Measurements from ENCODE around the gene POMT1. TPM values are rescaled to one million over a fixed set of nuclear protein-coding genes. Genes with fewer than 3 reads are reported as not detected.
"Not testable (repeated sequence)": the region's sequence is repeated elsewhere in the genome, so short reads cannot be mapped to it uniquely, and the experiment has no call there.

Gene POMT1
- total RNA-seq, 2 donors from 2014 or later: 13.7 to 16.4 TPM

DNA sequence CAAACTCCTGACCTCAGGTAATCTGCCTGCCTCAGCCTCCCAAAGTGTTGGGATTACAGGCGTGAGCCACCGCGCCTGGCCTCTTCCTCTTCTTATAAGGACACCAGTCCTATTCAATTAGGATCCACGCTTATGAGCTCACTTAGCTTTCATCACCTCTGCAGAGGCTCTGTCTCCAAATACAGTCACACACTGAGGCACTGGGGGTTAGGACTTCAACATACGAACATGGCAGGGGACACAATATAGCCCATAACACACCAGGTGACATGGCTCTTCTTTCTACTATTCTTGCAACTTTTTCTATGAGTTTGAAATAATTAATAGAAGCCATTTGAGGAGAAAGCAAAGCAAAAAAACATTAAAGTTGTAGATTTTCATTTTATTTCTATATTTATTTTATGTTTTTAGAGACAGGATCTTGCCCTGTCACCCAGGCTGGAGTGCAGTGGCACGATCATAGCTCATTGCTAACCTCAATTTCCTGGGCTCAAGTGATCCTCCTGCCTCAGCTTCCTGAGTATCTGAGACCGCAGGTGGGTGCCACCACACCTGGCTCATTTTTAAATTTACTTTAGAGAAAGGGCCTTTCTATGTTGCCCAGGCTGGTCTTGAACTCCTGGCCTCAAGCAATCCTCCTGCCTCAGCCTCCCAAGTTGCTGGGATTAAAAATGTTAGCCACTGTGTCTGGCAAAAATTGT, 36.7 kb downstream of the POMT1 start:
- no peak overlapping the region for H3K4me3 ChIP-seq
- TF ChIP-seq, protein P1, sequence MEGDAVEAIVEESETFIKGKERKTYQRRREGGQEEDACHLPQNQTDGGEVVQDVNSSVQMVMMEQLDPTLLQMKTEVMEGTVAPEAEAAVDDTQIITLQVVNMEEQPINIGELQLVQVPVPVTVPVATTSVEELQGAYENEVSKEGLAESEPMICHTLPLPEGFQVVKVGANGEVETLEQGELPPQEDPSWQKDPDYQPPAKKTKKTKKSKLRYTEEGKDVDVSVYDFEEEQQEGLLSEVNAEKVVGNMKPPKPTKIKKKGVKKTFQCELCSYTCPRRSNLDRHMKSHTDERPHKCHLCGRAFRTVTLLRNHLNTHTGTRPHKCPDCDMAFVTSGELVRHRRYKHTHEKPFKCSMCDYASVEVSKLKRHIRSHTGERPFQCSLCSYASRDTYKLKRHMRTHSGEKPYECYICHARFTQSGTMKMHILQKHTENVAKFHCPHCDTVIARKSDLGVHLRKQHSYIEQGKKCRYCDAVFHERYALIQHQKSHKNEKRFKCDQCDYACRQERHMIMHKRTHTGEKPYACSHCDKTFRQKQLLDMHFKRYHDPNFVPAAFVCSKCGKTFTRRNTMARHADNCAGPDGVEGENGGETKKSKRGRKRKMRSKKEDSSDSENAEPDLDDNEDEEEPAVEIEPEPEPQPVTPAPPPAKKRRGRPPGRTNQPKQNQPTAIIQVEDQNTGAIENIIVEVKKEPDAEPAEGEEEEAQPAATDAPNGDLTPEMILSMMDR (IDR thresholded peaks at IDR 0.05): no peak
- DNase-seq (ENCODE audit: low spot score): no peak
- H3K4me1 ChIP-seq: no peaks in the 10 kb centered on the region
- H3K27ac ChIP-seq: no peak overlapping the region
- peaks cover 4 to 24% of the 10 kb centered on the region in 2 donors for H3K9me3 ChIP-seq
- H3K36me3 ChIP-seq: no peaks in the 10 kb centered on the region
- no peaks in the 10 kb centered on the region for H3K27me3 ChIP-seq

DNA sequence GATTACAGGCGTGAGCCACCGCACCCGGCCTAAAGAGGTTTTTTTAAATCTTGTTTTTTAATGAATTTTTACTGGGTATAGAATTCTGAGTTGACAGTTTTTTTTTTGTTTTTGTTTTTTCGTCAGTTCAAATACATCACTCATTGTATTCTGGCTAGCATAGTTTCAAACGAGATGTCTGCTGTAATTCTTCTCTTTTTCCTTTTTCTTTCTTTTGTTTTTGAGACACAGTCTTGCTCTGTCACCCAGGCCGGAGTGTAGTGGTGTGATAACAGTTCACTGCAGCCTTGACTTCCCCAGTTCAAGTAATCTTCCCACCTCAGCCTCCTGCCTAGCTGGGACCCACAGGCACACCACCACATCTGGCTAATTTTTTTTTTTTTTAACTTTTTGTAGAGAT, 40.4 kb downstream of the POMT1 start:
- Histone ChIP-seq H3K4me3 (no peak overlapping the region), H3K9me3 (peaks cover 4 to 26% of the 10 kb centered on the region in 2 donors), H3K36me3 (no peaks in the 10 kb centered on the region), H3K4me1 (peaks cover 0 to 22% of the 10 kb centered on the region in 2 donors), H3K27ac (no peak overlapping the region), H3K27me3 (peaks cover 6 to 20% of the 10 kb centered on the region in 2 donors)
- DNase-seq (ENCODE audit: low spot score): no peak
- TF ChIP-seq, protein P1 (IDR thresholded peaks at IDR 0.05): no peak

DNA sequence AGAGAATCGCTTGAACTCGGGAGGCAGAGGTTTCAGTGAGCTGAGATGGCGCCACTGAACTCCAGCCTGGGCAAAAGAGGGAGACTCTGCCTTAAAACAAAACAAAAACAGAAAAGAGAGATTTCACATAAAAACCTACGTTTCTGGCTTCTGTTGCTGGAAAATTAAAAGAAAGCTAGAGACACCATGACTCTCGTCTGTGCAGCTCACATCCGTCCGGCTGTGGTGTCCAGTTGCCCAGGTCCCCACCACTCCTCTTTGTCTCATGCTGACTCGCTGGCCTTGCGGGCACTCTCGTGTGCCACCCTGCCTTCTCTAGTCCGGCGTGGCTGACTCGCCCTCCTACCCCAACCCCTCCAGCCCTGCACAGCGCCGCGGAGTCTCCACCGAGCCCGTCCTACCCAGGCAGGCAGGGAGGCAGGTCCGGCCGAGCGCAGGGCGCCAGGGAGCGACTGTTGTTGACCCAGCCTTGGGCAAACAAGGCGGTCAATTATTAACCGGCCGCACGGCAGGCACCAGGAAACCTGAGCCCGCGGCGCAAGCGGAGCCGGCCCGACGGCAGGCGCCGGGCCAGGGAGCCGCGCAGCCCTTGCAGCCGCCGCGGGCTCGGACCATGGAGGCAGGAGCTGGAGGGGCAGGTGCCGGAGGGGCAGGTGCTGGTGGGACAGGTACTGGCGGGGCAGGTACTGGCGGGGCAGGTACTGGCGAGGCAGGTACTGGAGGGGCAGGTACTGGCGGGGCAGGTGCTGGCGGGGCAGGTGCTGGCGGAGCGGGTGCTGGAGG, 42.5 kb downstream of the POMT1 start, which contains the start of gene PRRT1B:
Gene PRRT1B, plus strand, starts transcription at position 521 of the 783 bp plus-strand sequence. Its CDS starts 93 bp downstream, at position 614.
- TF ChIP-seq, protein P1 (IDR thresholded peaks at IDR 0.05): no peak
- no peak for DNase-seq (ENCODE audit: low spot score)
- Histone ChIP-seq H3K4me3 (peak within 1 kb of the TSS in 1 of 2 donors; percentile 21), H3K36me3 (no peaks in the 10 kb centered on the region), H3K27ac (no peak within 1 kb of the TSS), H3K4me1 (peaks cover 0 to 22% of the 10 kb centered on the region in 2 donors), H3K27me3 (peaks cover 6 to 20% of the 10 kb centered on the region in 2 donors), H3K9me3 (peaks cover 4 to 26% of the 10 kb centered on the region in 2 donors)

DNA sequence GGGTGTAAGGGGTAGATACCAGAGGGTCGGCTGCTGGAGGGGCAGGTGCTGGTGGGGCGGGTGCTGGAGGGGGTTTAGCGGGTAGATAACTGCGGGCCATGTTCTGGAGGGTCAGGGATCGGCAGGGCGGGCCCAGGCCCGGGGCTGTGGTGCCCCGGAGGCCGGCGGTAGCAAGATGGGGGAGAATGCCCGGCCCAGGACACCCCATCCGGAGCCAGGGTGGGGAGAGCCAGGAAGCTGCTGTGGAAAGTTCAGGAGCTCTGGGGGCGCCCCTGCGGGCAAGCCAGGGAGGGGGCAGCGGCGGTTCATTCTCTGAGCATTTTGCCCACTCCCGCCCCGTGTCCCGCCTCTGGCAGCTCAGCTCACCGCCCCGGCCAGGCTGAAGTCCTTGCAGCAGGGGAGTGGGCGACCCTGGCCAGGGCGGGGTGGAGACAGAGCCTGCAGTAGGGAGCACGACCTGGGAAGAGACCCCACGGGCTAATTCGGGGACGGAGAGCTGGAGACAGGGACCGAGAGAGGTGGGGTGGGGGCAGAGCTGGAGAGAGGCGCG, 43.1 kb downstream of the POMT1 start:
- no peak for DNase-seq (ENCODE audit: low spot score)
- no peak overlapping the region for H3K27ac ChIP-seq
- H3K9me3 ChIP-seq: peaks cover 4 to 26% of the 10 kb centered on the region in 2 donors
- TF ChIP-seq, protein P1 (IDR thresholded peaks at IDR 0.05): no peak
- H3K36me3 ChIP-seq: no peaks in the 10 kb centered on the region
- H3K4me3 ChIP-seq: peak overlapping the region in 1 of 2 donors; percentile 21
- peaks cover 0 to 22% of the 10 kb centered on the region in 2 donors for H3K4me1 ChIP-seq
- peaks cover 6 to 20% of the 10 kb centered on the region in 2 donors for H3K27me3 ChIP-seq

DNA sequence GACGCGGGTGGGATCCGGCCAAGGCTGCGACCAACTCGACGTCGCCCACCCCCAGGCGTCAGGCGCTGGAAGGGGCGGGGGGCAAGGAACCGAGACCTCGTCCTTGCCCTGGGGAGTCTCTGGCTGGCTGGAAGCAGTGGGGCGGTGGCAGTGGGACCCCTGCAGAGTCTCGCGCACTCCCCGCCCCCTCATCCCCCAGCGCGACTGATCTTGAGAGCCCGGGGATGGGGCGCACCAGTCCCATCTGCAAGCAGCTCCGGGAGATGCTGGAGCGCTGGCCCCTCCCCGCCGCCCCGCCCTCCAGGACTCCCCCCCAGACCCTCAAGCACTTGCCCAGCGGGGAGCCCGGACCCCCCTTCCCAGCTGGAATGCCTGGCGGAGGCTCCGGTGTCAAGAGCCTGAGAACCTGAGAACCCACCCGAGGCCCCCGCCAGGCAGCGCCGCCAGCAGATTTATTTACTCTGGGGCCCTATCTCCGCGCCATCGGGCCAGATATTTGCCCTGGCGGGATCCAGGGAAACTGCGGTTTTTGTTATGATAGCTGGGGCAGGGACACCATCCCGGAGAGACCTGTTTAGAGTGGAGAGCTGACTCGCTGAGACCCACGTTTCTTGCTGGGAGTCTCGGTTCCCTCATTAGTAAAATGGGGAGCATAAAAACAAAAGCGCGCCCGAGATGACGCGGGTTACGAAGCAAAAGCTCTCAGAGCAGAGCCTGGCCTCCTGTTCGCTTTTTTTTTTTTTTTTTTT, 43.8 kb downstream of the POMT1 start:
- Histone ChIP-seq H3K4me3 (peak overlapping the region in 1 of 2 donors; percentile 21), H3K36me3 (no peaks in the 10 kb centered on the region), H3K27ac (no peak overlapping the region), H3K9me3 (peaks cover 4 to 26% of the 10 kb centered on the region in 2 donors), H3K27me3 (peaks cover 6 to 20% of the 10 kb centered on the region in 2 donors), H3K4me1 (peaks cover 0 to 22% of the 10 kb centered on the region in 2 donors)
- no peak for DNase-seq (ENCODE audit: low spot score)
- TF ChIP-seq, protein P1 (IDR thresholded peaks at IDR 0.05): no peak

DNA sequence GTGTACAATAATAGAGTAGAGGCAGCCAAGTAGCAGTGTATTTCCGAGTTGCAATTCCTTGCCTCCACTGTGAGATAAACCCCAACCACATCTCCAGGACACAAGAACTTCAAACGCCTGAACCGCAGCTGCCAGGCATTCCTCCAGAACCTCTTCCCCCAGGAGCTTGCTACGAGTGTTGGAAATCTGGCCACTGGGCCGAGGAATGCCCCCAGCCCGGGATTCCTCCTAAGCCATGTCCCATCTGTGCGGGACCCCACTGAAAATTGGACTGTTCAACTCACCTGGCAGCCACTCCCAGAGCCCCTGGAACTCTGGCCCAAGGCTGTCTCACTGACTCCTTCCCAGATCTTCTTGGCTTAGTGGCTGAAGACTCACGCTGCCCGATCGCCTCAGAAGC, 46.5 kb downstream of the POMT1 start:
- H3K9me3 ChIP-seq; H3K4me3 ChIP-seq; H3K27ac ChIP-seq; H3K36me3 ChIP-seq; DNase-seq (ENCODE audit: low spot score): not testable (repeated sequence)
- Histone ChIP-seq H3K4me1 (peaks cover 0 to 22% of the 10 kb centered on the region in 2 donors), H3K27me3 (peaks cover 6 to 20% of the 10 kb centered on the region in 2 donors)

DNA sequence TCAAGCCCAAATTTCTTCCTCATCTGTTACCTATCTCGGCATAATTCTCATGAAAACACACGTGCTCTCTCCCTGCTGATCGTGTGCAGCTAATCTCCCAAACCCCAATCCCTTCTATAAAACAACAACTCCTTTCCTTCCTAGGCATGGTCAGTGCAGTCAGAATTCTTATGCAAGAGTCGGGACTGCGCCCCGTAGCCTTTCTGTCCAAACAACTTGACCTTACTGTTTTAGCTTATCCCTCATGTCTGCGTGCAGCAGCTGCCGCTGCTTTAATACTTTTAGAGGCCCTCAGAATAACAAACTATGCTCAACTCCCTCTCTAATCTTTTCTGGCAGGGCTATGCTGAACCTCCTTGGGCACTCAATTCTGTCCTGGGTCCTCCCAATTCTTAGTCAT, 47.7 kb downstream of the POMT1 start:
- DNase-seq (ENCODE audit: low spot score); H3K27ac ChIP-seq: not testable (repeated sequence)

More for the DNA sequence above, 47.7 kb downstream of the POMT1 start:
- H3K36me3 ChIP-seq, H3K9me3 ChIP-seq, H3K4me3 ChIP-seq: not testable (repeated sequence)
- Histone ChIP-seq H3K27me3 (peaks cover 6 to 14% of the 10 kb centered on the region in 2 donors), H3K4me1 (peaks cover 0 to 18% of the 10 kb centered on the region in 2 donors)

Data from right atrium auricular region (tissue), 2 donors.